ENCODE measurements around the gene IRAK3.
"Not testable (repeated sequence)": the region's sequence is repeated elsewhere in the genome, so short reads cannot be mapped to it uniquely, and the experiment has no call there.

IRAK3 gene

DNA sequence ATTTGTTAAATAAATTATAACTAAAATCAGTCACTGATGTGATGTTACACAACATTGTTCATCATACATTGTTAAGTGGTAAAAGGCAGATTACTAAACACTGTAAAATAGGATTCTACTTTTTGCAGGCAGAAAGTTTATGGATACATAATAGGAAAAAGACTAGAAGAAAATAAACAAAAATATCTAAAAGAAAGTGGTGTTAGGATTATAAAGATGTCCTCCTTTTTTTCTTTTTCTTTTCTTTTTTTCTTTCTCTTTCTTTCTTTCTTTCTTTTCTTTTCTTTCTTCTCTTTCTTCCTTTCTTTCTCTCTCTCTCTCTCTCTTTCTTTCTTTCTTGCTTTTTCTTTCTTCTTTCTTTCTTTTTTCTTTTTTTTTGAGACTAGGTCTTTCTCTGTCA is 73.7 kb downstream of the IRAK3 start:
- DNase-seq (ENCODE audit: low spot score), result no peak

DNA sequence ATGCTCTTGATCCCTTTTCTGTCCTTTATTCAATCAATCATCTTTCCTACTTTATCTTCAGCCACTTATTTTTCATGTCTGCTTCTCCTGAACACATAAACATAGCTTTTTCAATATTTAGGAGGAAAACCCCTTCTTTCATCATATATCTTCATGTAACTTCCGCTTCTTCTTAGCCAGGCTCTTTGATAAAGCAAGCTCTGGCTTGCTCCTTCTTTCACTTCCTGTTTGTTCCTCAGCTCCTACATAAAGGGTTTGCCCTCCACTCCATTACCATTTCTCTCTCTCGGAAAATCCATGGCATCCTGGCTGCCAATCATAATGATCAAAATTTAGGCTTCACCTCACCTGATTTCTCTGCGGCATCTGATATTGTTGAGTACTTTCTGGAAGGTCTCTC is 79.5 kb downstream of the IRAK3 start:
- no peak for DNase-seq (ENCODE audit: low spot score)

DNA sequence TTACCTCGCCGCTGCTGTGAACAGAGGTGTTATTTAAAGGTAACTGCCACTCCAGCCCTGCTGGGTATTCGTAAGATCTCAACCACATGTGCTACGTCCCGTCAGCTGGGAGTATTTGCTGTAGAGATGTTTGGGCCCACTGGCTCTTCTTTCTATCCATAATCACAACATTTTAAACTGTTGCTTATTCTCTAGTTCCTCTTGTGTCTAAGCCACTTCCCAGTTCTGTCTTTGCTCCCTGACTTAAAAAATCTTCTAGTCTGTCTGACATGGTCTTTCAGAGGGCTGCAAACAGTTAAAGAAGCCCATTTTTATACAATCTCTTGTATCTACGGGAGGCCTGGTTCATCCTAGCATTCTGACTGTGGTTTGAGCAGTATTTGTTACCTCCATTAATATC is 80.1 kb downstream of the IRAK3 start:
- DNase-seq (ENCODE audit: low spot score), result no peak

DNA sequence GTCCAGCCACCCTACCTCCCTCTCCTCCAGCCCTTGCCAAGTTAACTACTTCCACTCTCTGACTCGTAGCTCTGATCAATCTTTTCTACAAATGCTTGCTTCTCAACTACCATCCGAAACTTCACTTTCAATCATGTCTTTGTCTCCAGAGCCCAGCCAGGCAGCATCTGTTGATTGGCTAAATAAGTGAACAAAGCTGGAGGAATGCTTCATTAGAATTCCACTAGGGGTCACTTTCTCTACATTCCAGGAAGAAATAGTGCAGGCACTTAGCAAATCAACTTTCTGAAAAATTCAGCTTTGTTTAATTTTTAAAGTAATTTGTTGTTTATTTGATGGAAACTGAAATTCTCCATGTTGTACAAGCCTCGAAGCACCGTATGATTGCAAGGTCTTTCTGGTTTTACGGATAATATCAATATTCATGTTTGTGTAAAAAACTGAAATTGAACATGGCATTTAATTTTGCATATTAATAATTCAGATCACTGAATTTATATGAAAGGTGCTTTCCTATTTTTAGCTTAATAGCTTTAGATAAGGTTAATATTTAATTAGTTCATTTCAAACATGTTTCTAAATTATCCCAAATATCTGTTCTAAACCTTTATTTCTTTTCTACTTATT is 80.9 kb downstream of the IRAK3 start:
- DNase-seq (ENCODE audit: low spot score), result peak; percentile 43

DNA sequence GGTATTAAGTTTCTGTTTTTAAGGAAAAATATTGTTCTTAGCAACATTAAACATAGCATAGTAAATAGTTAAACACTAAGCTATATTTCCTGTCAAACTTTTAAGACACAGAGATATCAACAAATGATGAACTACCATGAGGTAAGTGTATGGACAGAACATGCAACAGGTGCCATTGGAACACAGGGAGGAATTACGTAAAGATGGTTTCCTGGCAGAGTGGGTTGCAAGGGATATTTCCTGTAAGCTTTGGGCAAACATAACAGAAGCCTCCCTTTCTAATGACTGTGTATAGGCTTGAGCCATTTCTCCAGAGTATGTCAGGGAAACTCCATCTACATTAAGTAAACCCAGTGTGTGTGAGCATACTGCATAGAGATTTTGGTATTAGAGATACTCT is 81.6 kb downstream of the IRAK3 start:
- no peak for DNase-seq (ENCODE audit: low spot score)

DNA sequence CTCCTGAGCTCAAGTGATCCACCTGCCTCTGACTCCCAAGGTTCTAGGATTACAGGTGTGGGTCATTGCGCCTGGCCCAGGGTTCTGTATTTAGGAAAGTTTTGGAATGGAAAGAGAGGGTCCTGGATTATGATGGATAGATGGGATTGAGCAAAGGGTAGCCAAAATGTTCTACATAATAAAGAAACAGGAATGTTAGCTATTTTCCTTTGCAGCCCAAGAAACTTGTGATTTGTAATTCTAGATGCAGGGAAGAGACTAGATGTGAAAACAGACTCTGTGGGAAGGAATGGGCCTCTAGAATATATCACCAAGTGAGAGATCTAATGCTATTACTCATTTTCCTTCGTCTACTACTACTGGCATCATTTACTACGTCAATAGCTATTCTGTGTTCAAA is 83.6 kb downstream of the IRAK3 start:
- no peak for DNase-seq (ENCODE audit: low spot score)

DNA sequence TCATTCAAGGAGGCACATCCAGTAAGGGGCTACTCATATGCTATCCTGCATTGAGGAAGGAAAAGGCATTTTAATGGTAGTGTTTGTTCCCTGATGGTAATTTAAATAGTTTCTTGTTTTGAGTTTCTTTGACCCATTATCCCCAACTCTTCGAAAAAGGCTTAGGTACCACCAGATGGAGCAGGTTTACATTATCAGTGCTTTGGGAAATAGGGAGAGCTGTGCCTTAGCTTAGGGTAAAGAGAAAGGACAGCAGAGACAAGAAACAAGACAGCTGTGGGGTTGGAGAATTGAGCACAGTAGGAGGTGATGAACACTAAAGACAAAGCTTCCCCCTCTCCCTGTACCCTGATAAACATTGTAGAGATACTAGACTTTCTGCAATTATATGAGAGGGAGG is 84.1 kb downstream of the IRAK3 start:
- DNase-seq (ENCODE audit: low spot score), result no peak

DNA sequence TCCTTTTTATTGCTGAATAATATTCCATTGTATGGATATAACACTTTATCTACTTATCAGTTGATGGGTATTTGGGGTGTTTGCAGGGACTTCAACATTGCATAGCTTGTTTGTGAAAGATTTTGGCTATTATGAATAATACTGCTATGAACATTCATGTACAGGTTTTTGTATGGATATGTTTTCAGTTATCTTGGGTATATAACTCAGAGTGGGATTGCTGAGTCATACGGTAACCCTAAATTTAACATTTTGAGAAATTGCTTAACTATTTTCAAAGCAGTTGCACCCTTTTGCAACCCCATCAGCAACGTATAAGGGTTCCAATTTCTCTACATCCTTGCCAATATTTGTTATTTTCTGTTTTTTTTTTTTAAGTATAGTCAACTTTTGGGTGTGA is 86.0 kb downstream of the IRAK3 start:
- DNase-seq (ENCODE audit: low spot score), result no peak

DNA sequence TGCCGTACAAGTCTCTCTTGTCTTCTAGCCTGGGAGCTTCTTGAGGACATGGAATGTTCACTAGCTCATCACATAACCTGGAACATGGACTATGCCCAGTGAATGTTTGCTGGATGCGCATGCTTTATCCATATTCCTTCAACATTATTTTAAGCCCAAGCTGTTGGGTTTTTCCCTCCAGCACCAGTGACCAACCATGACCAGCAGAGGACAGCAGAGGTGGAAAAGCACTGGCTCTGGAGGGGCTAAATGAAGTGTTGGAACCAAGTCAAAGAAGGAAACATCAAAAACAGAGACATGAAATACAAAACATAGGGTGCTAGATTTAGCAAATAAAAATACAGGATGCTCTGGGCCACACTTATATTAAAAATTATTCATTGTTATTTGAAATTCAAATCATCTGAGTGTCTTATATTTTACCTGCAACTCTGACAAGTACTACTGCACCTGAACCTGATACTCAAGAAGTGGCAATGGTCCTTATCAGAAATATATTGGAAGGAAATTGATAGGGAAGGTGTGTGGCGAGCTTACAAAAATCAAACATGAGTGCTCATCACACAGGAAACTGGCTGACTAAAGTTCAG is 90.2 kb downstream of the IRAK3 start:
- peak; percentile 7 for DNase-seq (ENCODE audit: low spot score)

DNA sequence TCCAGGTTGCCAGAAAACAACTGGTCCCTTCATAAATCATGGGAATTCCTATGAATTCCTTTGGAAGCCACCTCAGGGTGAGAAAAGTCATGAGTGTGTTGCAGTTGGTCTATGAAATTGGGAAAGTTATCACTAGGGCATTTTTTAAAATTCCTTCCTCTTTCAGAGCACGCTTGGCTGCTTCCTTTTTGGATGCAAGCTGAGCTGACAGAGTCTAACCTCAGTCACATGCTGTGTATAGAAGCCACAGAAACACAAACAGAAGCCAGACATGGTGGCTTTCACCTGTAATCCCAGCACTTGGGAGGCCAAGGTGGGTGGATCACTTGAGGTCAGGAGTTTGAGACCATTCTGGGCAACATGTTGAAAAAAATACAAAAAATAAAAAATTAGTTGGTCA is 91.5 kb downstream of the IRAK3 start:
- DNase-seq (ENCODE audit: low spot score), result no peak

DNA sequence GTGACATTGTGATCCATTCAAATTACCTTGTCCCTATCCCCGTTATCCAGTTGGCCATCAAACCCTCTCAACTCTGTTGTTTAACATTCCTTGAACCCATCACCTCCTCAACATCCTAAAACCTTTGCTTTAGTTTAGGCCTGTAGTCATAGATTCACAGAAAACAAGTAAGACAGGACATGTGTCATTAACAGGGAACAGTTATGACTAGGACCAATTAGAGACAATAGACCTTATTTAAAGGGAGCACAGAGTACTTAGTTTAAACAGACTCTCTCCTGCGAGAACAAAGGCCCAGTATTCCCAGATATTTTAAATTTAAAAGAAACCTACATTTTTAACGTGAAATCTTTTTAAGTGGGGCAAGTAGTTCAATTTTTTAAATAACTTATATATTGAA is 93.2 kb downstream of the IRAK3 start:
- DNase-seq (ENCODE audit: low spot score), result no peak

DNA sequence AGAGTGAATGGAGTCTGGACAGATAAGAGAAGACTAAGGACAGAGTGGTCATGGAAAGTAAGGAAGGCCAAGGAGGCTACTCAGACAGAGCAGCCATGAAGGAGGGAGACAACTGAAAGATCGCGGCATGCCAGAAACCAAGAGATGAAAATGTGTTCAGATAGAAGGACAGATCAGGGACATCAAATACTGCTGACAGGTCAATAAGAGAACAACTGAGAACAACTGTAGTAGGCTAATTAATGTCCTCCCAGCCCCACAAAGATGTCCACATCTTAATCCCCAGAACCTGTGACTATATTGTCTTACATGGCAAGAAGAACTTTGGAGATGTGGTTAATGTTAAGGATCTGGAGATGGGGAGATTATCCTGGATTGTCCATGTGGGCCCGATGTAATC is 98.3 kb downstream of the IRAK3 start:
- DNase-seq (ENCODE audit: low spot score), result no peak

DNA sequence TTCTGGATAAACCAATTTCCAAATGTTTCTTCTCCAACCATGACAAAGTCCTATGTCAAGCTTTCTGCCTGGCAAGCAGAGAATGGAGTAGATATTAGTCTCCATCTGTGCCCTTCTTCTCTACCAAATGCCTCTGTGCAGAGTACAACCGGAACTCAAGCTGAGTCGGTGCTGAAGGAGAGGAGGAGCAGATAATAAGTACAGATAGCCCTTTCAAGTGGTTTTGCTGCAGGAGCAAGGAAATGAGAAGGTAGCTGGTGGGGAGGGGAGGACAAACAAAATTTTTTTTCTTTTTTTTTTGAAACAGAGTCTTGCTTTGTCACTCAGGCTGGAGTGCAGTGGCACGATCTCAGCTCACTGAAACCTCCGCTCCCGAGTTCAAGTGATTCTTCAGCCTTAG is 99.1 kb downstream of the IRAK3 start:
- DNase-seq (ENCODE audit: low spot score), result no peak

DNA sequence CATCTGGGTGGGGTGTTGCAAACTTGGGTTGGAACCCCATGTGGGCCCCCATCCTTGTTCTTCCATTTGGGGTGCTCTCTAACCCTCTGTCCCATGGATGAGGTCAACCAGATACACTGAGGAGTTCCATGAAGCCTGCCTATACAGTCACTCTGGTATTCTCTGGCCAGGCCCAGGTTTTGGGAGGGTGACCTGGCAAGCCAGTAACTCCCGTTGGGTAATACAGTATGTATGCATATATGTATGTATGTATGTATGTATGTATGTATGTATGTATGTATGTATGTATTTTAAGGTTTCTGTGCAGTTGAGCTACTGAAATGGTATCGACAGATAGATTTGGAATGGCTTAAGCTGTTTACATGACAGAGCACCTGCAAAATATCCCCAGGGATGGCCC is 100.5 kb downstream of the IRAK3 start:
- no peak for DNase-seq (ENCODE audit: low spot score)

DNA sequence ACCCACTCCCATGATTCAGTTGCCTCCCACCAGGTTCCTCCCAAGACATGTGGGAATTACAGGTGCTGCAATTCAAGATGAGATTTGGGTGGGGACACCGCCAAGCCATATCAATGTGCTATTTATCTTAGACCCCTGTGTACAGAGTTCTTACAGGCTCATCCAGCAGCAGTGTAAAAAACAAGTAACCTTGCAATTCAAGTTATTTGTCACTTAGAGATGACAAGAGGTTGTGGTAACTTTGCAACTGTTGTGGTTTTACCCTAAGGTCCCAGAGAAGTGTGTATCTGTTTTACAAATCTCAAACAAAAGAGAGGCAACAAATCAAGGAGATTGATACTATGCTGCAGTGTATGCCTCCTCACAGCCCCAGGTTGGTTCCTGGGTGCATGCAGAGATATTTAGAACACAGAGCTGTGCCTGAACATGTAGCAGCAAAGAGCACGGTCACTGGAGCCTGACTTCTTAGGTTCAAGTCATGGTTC is 101.7 kb downstream of the IRAK3 start:
- DNase-seq (ENCODE audit: low spot score), result no peak

DNA sequence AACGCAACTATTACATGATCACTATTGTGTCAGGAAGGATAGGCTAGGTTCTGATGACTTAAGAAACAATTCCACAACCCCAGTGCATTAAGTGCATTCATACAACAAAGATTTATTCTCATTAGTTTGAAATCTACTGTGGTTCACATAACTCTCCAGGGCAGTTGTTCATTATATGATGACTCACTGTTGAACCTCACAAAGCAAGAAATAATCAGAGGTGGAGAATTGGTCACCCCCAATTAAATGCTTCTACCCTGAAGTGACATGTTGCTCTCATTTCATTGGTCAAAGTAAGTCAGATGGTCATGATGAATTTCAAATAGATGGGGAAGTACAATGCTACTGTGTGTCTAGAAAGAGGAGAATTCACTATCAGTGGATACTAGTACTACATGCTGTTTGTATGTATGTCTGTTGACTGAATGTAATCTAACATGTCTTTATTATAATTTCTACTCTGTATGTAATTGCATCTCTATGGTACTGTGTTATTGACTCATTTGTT is 107.2 kb downstream of the IRAK3 start:
- DNase-seq (ENCODE audit: low spot score), result no peak

DNA sequence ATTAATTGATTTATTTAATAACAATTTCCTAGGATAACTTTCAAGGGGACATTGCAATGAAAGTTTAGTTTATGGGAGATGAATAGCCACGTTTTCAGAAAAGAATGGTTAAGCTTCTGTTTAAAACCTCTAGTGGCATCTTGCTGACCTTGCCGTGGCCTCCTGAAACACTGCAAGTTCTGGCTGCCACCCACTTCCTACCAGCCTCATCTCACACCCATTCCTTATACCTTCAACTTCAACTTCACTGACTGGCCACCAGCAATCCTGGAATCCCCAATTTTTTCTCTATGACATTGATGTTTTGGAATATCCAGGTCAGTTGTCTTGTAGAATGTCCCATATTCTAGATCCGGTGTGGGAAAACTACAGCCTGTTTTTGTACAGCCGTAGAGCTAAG is 108.1 kb downstream of the IRAK3 start:
- DNase-seq (ENCODE audit: low spot score), result no peak

DNA sequence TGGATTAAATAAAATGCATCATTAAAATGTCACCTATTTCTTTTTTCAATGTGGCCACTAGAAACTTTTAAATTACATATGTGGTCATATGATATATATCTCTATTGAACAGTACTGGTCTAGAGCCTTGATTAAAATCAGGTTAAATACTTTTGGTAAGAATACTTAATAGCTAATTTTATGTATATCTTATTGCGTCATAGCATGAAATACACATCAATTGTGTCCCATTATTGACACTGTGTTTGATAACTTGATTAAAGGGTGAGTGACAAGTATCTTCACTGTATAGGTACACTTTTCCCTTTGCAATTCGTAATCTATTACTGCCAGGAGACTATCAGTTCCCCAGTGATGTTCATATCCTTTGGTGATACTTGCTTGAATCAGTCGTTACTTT is 108.9 kb downstream of the IRAK3 start:
- no peak for DNase-seq (ENCODE audit: low spot score)

DNA sequence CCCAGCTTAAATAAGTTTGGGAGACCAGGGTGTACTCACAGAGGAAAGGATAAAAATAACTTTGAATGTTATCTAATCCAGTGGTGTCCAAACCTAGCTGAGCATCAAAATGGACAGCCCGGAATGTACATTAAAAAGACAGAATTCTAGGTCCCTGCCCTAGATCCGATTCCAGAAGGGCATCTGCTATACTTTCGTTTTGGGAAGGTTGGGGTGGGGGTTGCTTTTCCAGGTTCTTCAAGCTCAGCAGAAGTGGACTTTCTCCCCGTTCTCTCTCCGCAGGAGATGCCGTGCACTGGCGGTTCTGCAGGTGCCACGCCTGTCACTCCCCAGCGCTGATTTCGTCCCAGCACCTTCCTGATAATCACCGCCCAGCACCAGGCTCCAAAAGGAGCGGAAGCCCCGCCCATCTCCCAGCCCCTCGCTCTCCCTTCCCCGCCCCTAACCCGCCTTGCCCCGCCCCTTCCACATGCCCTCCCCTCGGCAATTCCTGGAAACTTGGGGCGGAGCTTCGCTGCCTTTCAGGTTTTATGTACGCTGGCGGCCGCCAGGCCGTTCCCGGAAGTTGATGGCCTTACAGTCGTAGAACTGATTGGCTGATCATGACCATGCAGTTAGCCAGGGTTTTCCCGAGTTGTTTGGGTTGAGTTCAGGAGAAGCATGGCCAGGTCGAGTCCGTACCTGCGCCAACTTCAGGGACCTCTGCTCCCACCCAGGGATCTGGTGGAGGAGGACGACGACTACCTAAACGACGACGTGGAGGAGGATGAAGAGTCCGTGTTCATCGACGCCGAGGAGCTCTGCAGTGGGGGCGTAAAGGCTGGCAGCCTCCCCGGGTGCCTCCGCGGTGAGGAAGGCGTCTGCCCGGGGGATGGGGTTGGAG is 113.2 kb downstream of the IRAK3 start, which contains the start of gene HELB:
Gene HELB (plus strand): TSS at position 550 of the 883 bp plus-strand sequence. CDS start 111 bp downstream, at position 661.
- peak; percentile 85 for DNase-seq (ENCODE audit: low spot score)

DNA sequence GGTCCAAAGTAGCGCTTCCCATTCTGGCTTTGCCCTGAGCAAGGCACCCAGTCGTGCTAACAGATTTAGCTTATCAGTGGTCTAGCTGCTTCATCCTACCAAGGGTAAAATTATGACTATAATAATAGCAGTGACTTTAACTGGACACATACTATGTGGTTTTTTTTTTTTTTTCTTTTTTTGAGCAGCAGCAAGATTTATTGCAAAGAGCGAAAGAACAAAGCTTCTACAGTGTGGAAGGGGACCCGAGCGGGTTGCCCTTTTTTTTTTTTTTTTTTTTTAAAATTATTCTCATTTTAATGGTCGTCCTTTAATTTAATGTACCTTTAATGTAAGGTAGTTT is 113.8 kb downstream of the IRAK3 start:
- DNase-seq (ENCODE audit: low spot score), result no peak

DNA sequence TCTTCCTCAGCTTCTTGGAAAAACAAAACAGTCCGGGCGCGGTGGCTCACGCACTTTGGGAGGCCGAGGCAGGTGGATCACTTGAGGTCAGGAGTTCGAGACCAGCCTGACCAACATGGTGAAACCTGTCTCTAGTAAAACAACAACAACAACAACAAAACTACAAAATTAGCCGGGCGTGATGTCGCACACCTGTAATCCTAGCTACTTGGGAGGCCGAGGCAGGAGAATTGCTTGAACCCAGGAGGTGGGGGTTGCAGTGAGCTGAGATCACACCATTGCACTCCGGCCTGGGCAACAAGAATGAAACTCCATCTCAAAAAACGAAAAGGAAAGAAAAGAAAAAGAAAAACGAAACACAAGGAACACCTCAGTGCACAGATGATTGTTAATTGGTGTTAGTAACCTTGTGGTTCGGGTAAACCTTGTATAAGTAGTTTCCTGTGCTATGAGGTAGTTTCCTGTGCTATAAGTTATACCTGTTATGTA is 114.3 kb downstream of the IRAK3 start:
- not testable (repeated sequence) for DNase-seq (ENCODE audit: low spot score)

Measured in hepatic stellate cell (primary cell).